K562 (cell line): ENCODE results near the gene COL23A1. TPM values are rescaled to one million over a fixed set of nuclear protein-coding genes. Genes with fewer than 3 reads are reported as not detected.

Experiments used
- CREBBP ChIP-seq: IDR thresholded peaks from one replicate; pipeline ENCODE4 v1.6.1; 2012; ENCODE audit warnings: low read depth, mild to moderate bottlenecking, control low read depth, inconsistent platforms, low read length
- CTBP1 ChIP-seq: fragments of 450-650 bp; IDR thresholded peaks from 2 replicates; pipeline ENCODE4 v1.6.1; 2016; ENCODE audit warnings: borderline replicate concordance
- DPF2 ChIP-seq: fragments of 450-650 bp; IDR thresholded peaks from 2 replicates; pipeline ENCODE4 v1.6.1; 2016
- FOXK2 ChIP-seq, 2 experiments: fragments of 450-650 bp; IDR thresholded peaks in 1 of 2; conservative IDR thresholded peaks in 1 of 2; 2 replicates each; pipeline ENCODE4 v1.6.1; 2016; ENCODE audit warnings: low read depth in 2 of 2, mild to moderate bottlenecking in 1 of 2
- MNT ChIP-seq, 2 experiments: fragments of 450-650 bp; conservative IDR thresholded peaks; 2 replicates each; pipeline ENCODE4 v1.6.1; 2017; ENCODE audit warnings: mild to moderate bottlenecking in 2 of 2, moderate library complexity in 2 of 2
- PML ChIP-seq: IDR thresholded peaks from 2 replicates; pipeline ENCODE4 v1.6.1; 2012; ENCODE audit warnings: low read length, inconsistent platforms
- RBM39 ChIP-seq: fragments of 200-400 bp; formaldehyde crosslinking; optimal IDR thresholded peaks from 2 replicates; pipeline ENCODE3; 2018; ENCODE audit warnings: low read depth, low read length
- ZNF695 ChIP-seq: fragments of 450-650 bp; formaldehyde crosslinking; IDR thresholded peaks from 2 replicates; pipeline ENCODE4 v1.4.0; 2020; ENCODE audit warnings: mild to moderate bottlenecking, moderate library complexity
- ZNF699 ChIP-seq: fragments of 250-450 bp; sonication (Bioruptor Pico); IDR thresholded peaks from 2 replicates; pipeline ENCODE4 v1.8.0; 2021; ENCODE audit warnings: mild to moderate bottlenecking, moderate library complexity; ENCODE audit not compliant: insufficient replicate concordance
- ZNF707 ChIP-seq: fragments of 250-450 bp; sonication (Bioruptor Pico); conservative IDR thresholded peaks from 2 replicates; pipeline ENCODE4 v1.8.0; 2022; ENCODE audit warnings: inconsistent platforms, mild to moderate bottlenecking, moderate library complexity
- ZNF785 ChIP-seq: fragments of 250-450 bp; sonication (Bioruptor Pico); IDR thresholded peaks from 2 replicates; pipeline ENCODE4 v1.4.0; 2020; ENCODE audit warnings: mild to moderate bottlenecking
- polyA plus RNA-seq, 8 experiments: library from polyadenylated mRNA; depleted of rRNA in 4 of 8; stranded (reverse) in 5 of 8; unstranded in 3 of 8; fragments of >200 nt; fragmentation: Nextera tagmentation in 2 of 8; fragmentation: Illumina TruSeq in 1 of 8; extraction: Ambion mirVana in 2 of 8; extraction: Trizol in 1 of 8; gene quantifications; 2 replicates each; pipeline versions ENCODE4 v1.2.1 to v1.2.3, GENCODE V29; 2011 to 2014; ENCODE audit warnings: inconsistent platforms in 1 of 8, missing spikeins in 1 of 8
- total RNA-seq, 7 experiments: library from RNA; depleted of rRNA in 6 of 7; stranded (reverse); fragments of >200 nt in 6 of 7; fragmentation: Illumina TruSeq in 2 of 7; extraction: Trizol in 2 of 7; gene quantifications; 2 replicates each; pipeline versions ENCODE4 v1.2.1 to v1.2.3, GENCODE V29; 2011 to 2021; ENCODE audit warnings: low replicate concordance in 1 of 7

The COL23A1 gene
- total and polyA plus RNA-seq, 9 of the 15 experiments (the other 6 are each of a cell fraction or from before 2014, with no cell fraction given): 0.09 TPM; not detected in 8

- TF ChIP-seq DPF2: no peak
- no peak for TF ChIP-seq ZNF785 (CRISPR knock-in tag)
- no peak for TF ChIP-seq PML
- no peak for TF ChIP-seq MNT (conservative IDR thresholded peaks at IDR 0.05)
- TF ChIP-seq FOXK2 (conservative IDR thresholded peaks at IDR 0.05 in 1 of 2, IDR thresholded peaks at IDR 0.05 in 1 of 2; ENCODE audit: low read depth in 2 of 2): no peak
- no peak for TF ChIP-seq ZNF699 (CRISPR knock-in tag)
- no peak for TF ChIP-seq CREBBP
- TF ChIP-seq ZNF707 (CRISPR knock-in tag): no peak
- TF ChIP-seq ZNF695 (CRISPR knock-in tag): no peak
- no peak for TF ChIP-seq RBM39
- TF ChIP-seq CTBP1: no peak
Measured at GRCh38 chr5:178389796-178390195, 200.4 kb downstream of the COL23A1 start (continued).
